HG02798 (cell line): ENCODE data around the gene FRS3.
"Not testable (repeated sequence)": the region's sequence is repeated elsewhere in the genome, so short reads cannot be mapped to it uniquely, and the experiment has no call there.

Experiments
- ATAC-seq: cut with Tn5 transposase; IDR thresholded peaks from one replicate; pipeline ENCODE4 v1.9.1; 2021; ENCODE audit warnings: mild to moderate bottlenecking; ENCODE audit not compliant: unreplicated experiment, poor library complexity

FRS3 gene

GRCh38 chr6:41779788-41780550, at the start of gene FRS3:
TSS of gene FRS3 (minus strand) at chr6:41779900. CDS start at chr6:41776987, 2,913 bp downstream.
- ATAC-seq: peak; percentile 97

- no peak for ATAC-seq
Observed at GRCh38 chr6:41826343-41827022, 46.8 kb upstream of the FRS3 start.

- ATAC-seq: no peak
Observed at GRCh38 chr6:41824571-41825569, 45.2 kb upstream of the FRS3 start.

- no peak for ATAC-seq
Observed at GRCh38 chr6:41823178-41823577, 43.5 kb upstream of the FRS3 start.

- ATAC-seq: no peak
Observed at GRCh38 chr6:41822021-41822420, 42.3 kb upstream of the FRS3 start.

- ATAC-seq: no peak
Observed at GRCh38 chr6:41821266-41821665, 41.6 kb upstream of the FRS3 start.

- ATAC-seq: no peak
Observed at GRCh38 chr6:41818271-41819054, 38.8 kb upstream of the FRS3 start.

GRCh38 chr6:41815587-41815986, 35.9 kb upstream of the FRS3 start:
- no peak for ATAC-seq

GRCh38 chr6:41814629-41815028, 34.9 kb upstream of the FRS3 start:
- no peak for ATAC-seq

- ATAC-seq: no peak
Observed at GRCh38 chr6:41813956-41814355, 34.3 kb upstream of the FRS3 start.

GRCh38 chr6:41813469-41813868, 33.8 kb upstream of the FRS3 start:
- no peak for ATAC-seq

- ATAC-seq: not testable (repeated sequence)
Observed at GRCh38 chr6:41811946-41812345, 32.2 kb upstream of the FRS3 start.

- ATAC-seq: no peak
Observed at GRCh38 chr6:41811095-41811494, 31.4 kb upstream of the FRS3 start.

- no peak for ATAC-seq
Observed at GRCh38 chr6:41805830-41806774, 26.4 kb upstream of the FRS3 start.

GRCh38 chr6:41801380-41801779, 21.7 kb upstream of the FRS3 start:
- no peak for ATAC-seq

GRCh38 chr6:41799559-41799911, 19.8 kb upstream of the FRS3 start:
- no peak for ATAC-seq

GRCh38 chr6:41798901-41799558, 19.3 kb upstream of the FRS3 start:
- no peak for ATAC-seq

GRCh38 chr6:41796474-41796873, 16.8 kb upstream of the FRS3 start:
- no peak for ATAC-seq
